Measurements from ENCODE around the gene KDF1.
"Not testable (repeated sequence)": the region's sequence is repeated elsewhere in the genome, so short reads cannot be mapped to it uniquely, and the experiment has no call there.

The KDF1 gene

DNA sequence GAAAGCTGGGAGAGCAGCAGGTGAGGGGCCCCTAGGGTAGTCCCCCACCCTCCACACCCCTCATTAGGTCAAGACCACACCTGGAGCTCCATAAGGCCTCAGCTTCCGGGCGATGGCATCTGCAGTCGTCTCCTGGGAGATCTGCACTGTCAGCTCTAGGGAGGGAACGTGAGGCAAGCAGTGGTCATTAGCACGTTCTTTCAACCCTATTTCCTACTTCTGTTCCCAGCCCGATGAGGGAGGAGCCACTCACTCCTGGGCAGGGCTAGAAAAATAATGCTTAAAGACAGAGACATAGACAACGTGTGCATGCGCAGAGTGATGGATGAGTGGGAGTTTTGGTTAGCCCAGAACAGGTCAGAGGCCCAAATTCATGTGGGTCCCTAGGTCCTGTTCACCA lies 9.7 kb downstream of the KDF1 start:
- no peaks in the 10 kb centered on the region for H4K20me1 ChIP-seq (ENCODE audit: insufficient read depth, low read length)
- no peak overlapping the region for H3K4me2 ChIP-seq (ENCODE audit: low read length)
- H3K9me3 ChIP-seq (ENCODE audit: low read length): no peaks in the 10 kb centered on the region
- no peak overlapping the region for H3K9ac ChIP-seq (ENCODE audit: low read length)
- H2AFZ ChIP-seq (ENCODE audit: low read length): no peak overlapping the region
- no peak overlapping the region for H3K4me3 ChIP-seq (ENCODE audit: low read depth, low read length, poor library complexity, severe bottlenecking)
- no peaks in the 10 kb centered on the region for H3K79me2 ChIP-seq (ENCODE audit: insufficient read depth, low read length)
- H3K4me1 ChIP-seq (ENCODE audit: insufficient read depth, low read length, severe bottlenecking): no peaks in the 10 kb centered on the region
- TF ChIP-seq CTCF (IDR thresholded peaks at IDR 0.05; ENCODE audit: low read length) (no peak), EZH2 (IDR thresholded peaks at IDR 0.05; ENCODE audit: borderline replicate concordance, low read length) (no peak)
- H3K36me3 ChIP-seq (ENCODE audit: insufficient read depth, low read length): peaks cover 18% of the 10 kb centered on the region
- no peaks in the 10 kb centered on the region for H3K9me2 ChIP-seq (ENCODE audit: low read depth, low read length)
- no peaks in the 10 kb centered on the region for H3F3A ChIP-seq (ENCODE audit: insufficient read depth, low read length)
- H3K27ac ChIP-seq (ENCODE audit: low read depth, low read length, poor library complexity, severe bottlenecking): no peak overlapping the region
- H3K27me3 ChIP-seq (ENCODE audit: insufficient read depth, low read length): no peaks in the 10 kb centered on the region

- H3K4me3 ChIP-seq (ENCODE audit: low read depth, low read length, poor library complexity, severe bottlenecking): no peak overlapping the region
- no peak overlapping the region for H3K9ac ChIP-seq (ENCODE audit: low read length)
- no peaks in the 10 kb centered on the region for H3K9me3 ChIP-seq (ENCODE audit: low read length)
- no peak overlapping the region for H3K4me2 ChIP-seq (ENCODE audit: low read length)
- H3F3A ChIP-seq (ENCODE audit: insufficient read depth, low read length): no peaks in the 10 kb centered on the region
- H2AFZ ChIP-seq (ENCODE audit: low read length): no peak overlapping the region
- H3K36me3 ChIP-seq (ENCODE audit: insufficient read depth, low read length): peaks cover 25% of the 10 kb centered on the region
- TF ChIP-seq CTCF (IDR thresholded peaks at IDR 0.05; ENCODE audit: low read length): no peak
- no peaks in the 10 kb centered on the region for H3K9me2 ChIP-seq (ENCODE audit: low read depth, low read length)
- H3K27ac ChIP-seq (ENCODE audit: low read depth, low read length, poor library complexity, severe bottlenecking): no peak overlapping the region
- no peaks in the 10 kb centered on the region for H4K20me1 ChIP-seq (ENCODE audit: insufficient read depth, low read length)
- no peaks in the 10 kb centered on the region for H3K4me1 ChIP-seq (ENCODE audit: insufficient read depth, low read length, severe bottlenecking)
- H3K27me3 ChIP-seq (ENCODE audit: insufficient read depth, low read length): no peaks in the 10 kb centered on the region
- no peaks in the 10 kb centered on the region for H3K79me2 ChIP-seq (ENCODE audit: insufficient read depth, low read length)
Measured at GRCh38 chr1:26949926-26950319, 10.3 kb downstream of the KDF1 start.

DNA sequence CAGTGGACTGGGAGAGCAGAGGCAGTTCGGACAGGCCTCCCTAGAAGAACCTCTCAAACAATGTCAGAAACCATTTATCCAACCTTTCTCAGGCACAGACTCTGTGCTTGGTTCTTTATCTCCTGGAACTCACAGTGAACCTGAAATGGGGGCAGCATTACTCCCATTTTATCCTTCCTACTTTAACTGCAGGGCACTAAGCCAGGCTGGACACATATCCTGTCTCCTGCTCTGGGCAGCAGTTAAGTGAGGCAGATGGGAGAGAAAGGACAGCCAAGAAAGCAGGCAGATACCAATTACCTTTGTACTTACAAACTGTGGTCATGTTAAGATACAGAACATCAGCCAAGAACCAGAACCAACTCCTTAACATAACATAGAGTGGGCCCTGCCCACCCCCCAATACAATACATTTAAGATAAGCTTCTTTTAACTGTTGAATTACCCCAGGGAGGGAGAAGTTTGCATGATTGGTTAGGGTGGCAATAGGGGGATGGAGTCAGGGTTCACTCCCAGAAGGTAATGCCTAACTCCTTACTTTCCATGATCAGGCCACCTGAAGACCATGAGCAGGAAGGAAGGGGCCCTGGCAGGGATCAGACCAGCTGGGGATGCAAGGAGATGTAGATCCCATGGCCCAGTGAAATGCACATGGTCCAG lies 10.9 kb downstream of the KDF1 start:
- TF ChIP-seq EZH2 (IDR thresholded peaks at IDR 0.05; ENCODE audit: borderline replicate concordance, low read length) (no peak), CTCF (IDR thresholded peaks at IDR 0.05; ENCODE audit: low read length) (no peak)
- Histone ChIP-seq H2AFZ (ENCODE audit: low read length) (no peak overlapping the region), H3K27ac (ENCODE audit: low read depth, low read length, poor library complexity, severe bottlenecking) (no peak overlapping the region)

DNA sequence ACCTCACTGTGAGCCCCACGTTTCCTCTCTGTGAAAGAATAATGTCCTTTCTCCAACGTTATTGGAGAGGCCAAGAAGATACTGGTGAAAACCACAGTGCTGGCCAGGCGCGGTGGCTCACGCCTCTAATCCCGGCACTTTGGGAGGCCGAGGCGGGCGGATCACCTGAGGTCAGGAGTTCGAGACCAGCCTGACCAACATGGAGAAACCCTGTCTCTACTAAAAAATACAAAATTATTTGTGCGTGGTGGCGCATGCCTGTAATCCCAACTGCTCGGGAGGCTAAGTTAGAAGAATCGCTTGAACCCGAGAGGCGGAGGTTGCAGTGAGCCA lies 11.6 kb downstream of the KDF1 start:
- not testable (repeated sequence) for H3K9me2 ChIP-seq (ENCODE audit: low read depth, low read length); H3F3A ChIP-seq (ENCODE audit: insufficient read depth, low read length); H3K9ac ChIP-seq (ENCODE audit: low read length); H3K4me2 ChIP-seq (ENCODE audit: low read length); H3K27me3 ChIP-seq (ENCODE audit: insufficient read depth, low read length); H3K4me3 ChIP-seq (ENCODE audit: low read depth, low read length, poor library complexity, severe bottlenecking); H3K27ac ChIP-seq (ENCODE audit: low read depth, low read length, poor library complexity, severe bottlenecking); H3K79me2 ChIP-seq (ENCODE audit: insufficient read depth, low read length); H3K9me3 ChIP-seq (ENCODE audit: low read length); H3K4me1 ChIP-seq (ENCODE audit: insufficient read depth, low read length, severe bottlenecking); H4K20me1 ChIP-seq (ENCODE audit: insufficient read depth, low read length); H2AFZ ChIP-seq (ENCODE audit: low read length)
- H3K36me3 ChIP-seq (ENCODE audit: insufficient read depth, low read length): peaks cover 33% of the 10 kb centered on the region

More for the DNA sequence above, 10.9 kb downstream of the KDF1 start:
- no peaks in the 10 kb centered on the region for H4K20me1 ChIP-seq (ENCODE audit: insufficient read depth, low read length)
- peaks cover 26% of the 10 kb centered on the region for H3K36me3 ChIP-seq (ENCODE audit: insufficient read depth, low read length)
- H3K27me3 ChIP-seq (ENCODE audit: insufficient read depth, low read length): no peaks in the 10 kb centered on the region
- no peaks in the 10 kb centered on the region for H3K9me3 ChIP-seq (ENCODE audit: low read length)
- H3K79me2 ChIP-seq (ENCODE audit: insufficient read depth, low read length): no peaks in the 10 kb centered on the region
- H3F3A ChIP-seq (ENCODE audit: insufficient read depth, low read length): no peaks in the 10 kb centered on the region
- H3K4me3 ChIP-seq (ENCODE audit: low read depth, low read length, poor library complexity, severe bottlenecking): no peak overlapping the region
- no peak overlapping the region for H3K9ac ChIP-seq (ENCODE audit: low read length)
- H3K9me2 ChIP-seq (ENCODE audit: low read depth, low read length): no peaks in the 10 kb centered on the region
- H3K4me2 ChIP-seq (ENCODE audit: low read length): no peak overlapping the region
- H3K4me1 ChIP-seq (ENCODE audit: insufficient read depth, low read length, severe bottlenecking): no peaks in the 10 kb centered on the region
